DMS53 treated with DMSO at 0.1 percent for 48 hours (cell line): ENCODE results near the gene SUCLG2.

Experiments
- DNase-seq: peaks from one replicate; lab custom pipeline; 2025; ENCODE audit not compliant: unreplicated experiment; lab: John Stamatoyannopoulos, UW

SUCLG2 gene

GRCh38 chr3:67460841-67461510 lies 193.4 kb downstream of the SUCLG2 start:
- DNase-seq: no peak

GRCh38 chr3:67459796-67460195 lies 194.6 kb downstream of the SUCLG2 start:
- DNase-seq: no peak

- no peak for DNase-seq
These were observed 195.4 kb downstream of the SUCLG2 start for GRCh38 chr3:67458896-67459530.

- no peak for DNase-seq
These were observed 196.0 kb downstream of the SUCLG2 start for GRCh38 chr3:67458408-67458807.

GRCh38 chr3:67453628-67454027 lies 200.8 kb downstream of the SUCLG2 start:
- no peak for DNase-seq

GRCh38 chr3:67450153-67450552 lies 204.3 kb downstream of the SUCLG2 start:
- no peak for DNase-seq

GRCh38 chr3:67447393-67447792 lies 207.0 kb downstream of the SUCLG2 start:
- no peak for DNase-seq

GRCh38 chr3:67437789-67438188 lies 216.6 kb downstream of the SUCLG2 start:
- DNase-seq: no peak

- DNase-seq: no peak
These were observed 217.3 kb downstream of the SUCLG2 start for GRCh38 chr3:67437090-67437489.

- no peak for DNase-seq
These were observed 221.3 kb downstream of the SUCLG2 start for GRCh38 chr3:67433109-67433508.

GRCh38 chr3:67431887-67432286 lies 222.5 kb downstream of the SUCLG2 start:
- no peak for DNase-seq

- DNase-seq: no peak
These were observed 230.7 kb downstream of the SUCLG2 start for GRCh38 chr3:67423722-67424121.

- no peak for DNase-seq
These were observed 232.5 kb downstream of the SUCLG2 start for GRCh38 chr3:67421912-67422311.

GRCh38 chr3:67419779-67420178 lies 234.6 kb downstream of the SUCLG2 start:
- DNase-seq: no peak

GRCh38 chr3:67419218-67419529 lies 235.2 kb downstream of the SUCLG2 start:
- DNase-seq: no peak

- no peak for DNase-seq
These were observed 235.8 kb downstream of the SUCLG2 start for GRCh38 chr3:67418426-67419217.

- DNase-seq: no peak
These were observed 237.7 kb downstream of the SUCLG2 start for GRCh38 chr3:67416703-67417102.

- no peak for DNase-seq
These were observed 238.9 kb downstream of the SUCLG2 start for GRCh38 chr3:67415511-67415910.

- DNase-seq: no peak
These were observed 239.7 kb downstream of the SUCLG2 start for GRCh38 chr3:67414740-67415139.

GRCh38 chr3:67405193-67405592 lies 249.2 kb downstream of the SUCLG2 start:
- DNase-seq: no peak

- no peak for DNase-seq
These were observed 251.5 kb downstream of the SUCLG2 start for GRCh38 chr3:67402873-67403272.

- DNase-seq: no peak
These were observed 252.5 kb downstream of the SUCLG2 start for GRCh38 chr3:67401921-67402320.
